GM20431 (cell line): ENCODE results near the gene USP19.

ENCODE experiments used
- in situ Hi-C: fragments of 300-500 bp; cut with MseI, MboI; formaldehyde crosslinking; loops from one replicate; pipeline ENCODE4 v1.15.0; 2020; ENCODE audit warnings: low sequenced_read_pairs; ENCODE audit not compliant: unreplicated experiment

The USP19 gene

GRCh38 chr3:49134471-49135265 is 14.0 kb upstream of the USP19 start:
- in situ Hi-C loops: no loop called here

- in situ Hi-C loops: no loop called here
These were observed 12.8 kb upstream of the USP19 start for GRCh38 chr3:49133226-49133951.

- in situ Hi-C loops: no loop called here
These were observed 12.0 kb upstream of the USP19 start, which contains the start of gene LAMB2 for GRCh38 chr3:49132437-49133225. Gene LAMB2, minus strand, starts transcription at chr3:49133050. Its CDS starts 183 bp downstream, at chr3:49132867.

- in situ Hi-C loops: no loop called here
These were observed 11.4 kb upstream of the USP19 start for GRCh38 chr3:49132073-49132436.

- in situ Hi-C loops: no loop called here
These were observed 11.0 kb upstream of the USP19 start for GRCh38 chr3:49131576-49131975.

GRCh38 chr3:49131040-49131439 is 10.4 kb upstream of the USP19 start:
- in situ Hi-C loops: no loop called here

GRCh38 chr3:49124991-49125670 is 4.5 kb upstream of the USP19 start:
- in situ Hi-C loops: no loop called here

- in situ Hi-C loops: no loop called here
These were observed 3.6 kb upstream of the USP19 start for GRCh38 chr3:49124203-49124602.

- in situ Hi-C loops: no loop called here
These were observed 3.1 kb upstream of the USP19 start for GRCh38 chr3:49123687-49124086.

- in situ Hi-C loops: no loop called here
These were observed 2.4 kb upstream of the USP19 start for GRCh38 chr3:49122886-49123545.

GRCh38 chr3:49122451-49122850 is 1.8 kb upstream of the USP19 start:
- in situ Hi-C loops: no loop called here

- in situ Hi-C loops: no loop called here
These were observed 1.4 kb upstream of the USP19 start for GRCh38 chr3:49122022-49122421.

GRCh38 chr3:49121132-49121736 is 611 bp upstream of the USP19 start:
- in situ Hi-C loops: no loop called here

- in situ Hi-C loops: no loop called here
These were observed 556 bp downstream of the USP19 start for GRCh38 chr3:49120096-49120437.

GRCh38 chr3:49119439-49119838 is 1.2 kb downstream of the USP19 start:
- in situ Hi-C loops: no loop called here

- in situ Hi-C loops: no loop called here
These were observed 1.6 kb downstream of the USP19 start for GRCh38 chr3:49119036-49119435.

- in situ Hi-C loops: no loop called here
These were observed 8.4 kb downstream of the USP19 start for GRCh38 chr3:49112262-49112661.

GRCh38 chr3:49111347-49111746 is 9.3 kb downstream of the USP19 start:
- in situ Hi-C loops: no loop called here

GRCh38 chr3:49110780-49111179 is 9.8 kb downstream of the USP19 start:
- in situ Hi-C loops: no loop called here
